Hepatocyte (in vitro differentiated cells): ENCODE data around the gene DPAGT1.

Source experiments
- CTCF ChIP-seq: fragments of 200-600 bp; sonication (generic); IDR thresholded peaks from 2 replicates; pipeline ENCODE4 v1.5.1; 2016; ENCODE audit warnings: antibody characterized with exemption, mild to moderate bottlenecking; ENCODE audit not compliant: poor library complexity
- EZH2 ChIP-seq: fragments of 200-600 bp; sonication (generic); IDR thresholded peaks from 2 replicates; pipeline ENCODE4 v1.6.1; 2016; ENCODE audit warnings: antibody characterized with exemption, mild to moderate bottlenecking, borderline replicate concordance
- EZH2phosphoT487 ChIP-seq: fragments of 200-600 bp; sonication (generic); IDR thresholded peaks from one replicate; pipeline ENCODE4 v1.6.1; 2018; ENCODE audit warnings: antibody characterized with exemption, mild to moderate bottlenecking, low read depth, moderate library complexity; ENCODE audit not compliant: unreplicated experiment, severe bottlenecking

GRCh38 chr11:119101759-119102423, at the start of gene DPAGT1:
- no peak for TF ChIP-seq CTCF
- TF ChIP-seq EZH2phosphoT487 = no peak
- no peak for TF ChIP-seq EZH2
